ENCODE measurements around the gene ZGPAT. TPM values are rescaled to one million over a fixed set of nuclear protein-coding genes. Genes with fewer than 3 reads are reported as not detected.
A peak's percentile ranks its signal among the peaks of the same experiment; 100 is the strongest.

ZGPAT gene
- total and polyA plus RNA-seq, 2 of the 13 experiments (the other 11 are each of a cell fraction or from before 2014, with no cell fraction given): 23.0 to 41.9 TPM

- TF ChIP-seq TFDP1 (CRISPR knock-in tag; IDR thresholded peaks at IDR 0.05; ENCODE audit: borderline replicate concordance) (peak; percentile 75), TCF12 (IDR thresholded peaks at IDR 0.05) (no peak), TCF12 (CRISPR knock-in tag; IDR thresholded peaks at IDR 0.05) (peak; percentile 56; the same call in 1 of the 2 replicates), HNF4G (IDR thresholded peaks at IDR 0.05; ENCODE audit: borderline replicate concordance, low read depth, low read length) (peak; percentile 96), HNF4G (CRISPR knock-in tag; IDR thresholded peaks at IDR 0.05; ENCODE audit: borderline replicate concordance, low read depth) (peak; percentile 96), BRF2 (CRISPR knock-in tag; IDR thresholded peaks at IDR 0.05) (peak; percentile 91), PCBP1 (IDR thresholded peaks at IDR 0.05; ENCODE audit: borderline replicate concordance, low read depth, low read length) (no peak), HNF4A (CRISPR knock-in tag; IDR thresholded peaks at IDR 0.05) (peak; percentile 98), RAD21 (CRISPR knock-in tag; IDR thresholded peaks at IDR 0.05) (peak; percentile 76), MLXIP (CRISPR knock-in tag; IDR thresholded peaks at IDR 0.05; ENCODE audit: borderline replicate concordance) (peak; percentile 91), ZBTB49 (CRISPR knock-in tag; IDR thresholded peaks at IDR 0.05; ENCODE audit: borderline replicate concordance) (peak; percentile 87; the same call in 1 of the 2 replicates), PRPF4 (IDR thresholded peaks at IDR 0.05; ENCODE audit: low read depth, low read length, poor library complexity, severe bottlenecking) (no peak), ZNF510 (CRISPR knock-in tag; IDR thresholded peaks at IDR 0.05; ENCODE audit: low read depth) (no peak), EED (CRISPR knock-in tag; IDR thresholded peaks at IDR 0.05) (peak; percentile 77; the same call in 1 of the 2 replicates), PBX3 (CRISPR knock-in tag; IDR thresholded peaks at IDR 0.05; ENCODE audit: borderline replicate concordance) (peak; percentile 80), MXI1 (IDR thresholded peaks at IDR 0.05; ENCODE audit: borderline replicate concordance, low read depth, low read length) (peak; percentile 75; the same call in 1 of the 3 replicates)
Observed at GRCh38 chr20:63739130-63740069, 31.6 kb downstream of the ZGPAT start, which contains the start of gene SLC2A4RG (continued).
